GM19438 (cell line): Measurements from ENCODE around the gene EEF2.
"Not testable (repeated sequence)": the region's sequence is repeated elsewhere in the genome, so short reads cannot be mapped to it uniquely, and the experiment has no call there.

Experiments
- ATAC-seq: cut with Tn5 transposase; IDR thresholded peaks from one replicate; pipeline ENCODE4 v1.9.1; 2021; ENCODE audit warnings: low read depth; ENCODE audit not compliant: unreplicated experiment

EEF2 gene

GRCh38 chr19:3950871-3951861, 34.1 kb downstream of the EEF2 start:
- no peak for ATAC-seq

DNA sequence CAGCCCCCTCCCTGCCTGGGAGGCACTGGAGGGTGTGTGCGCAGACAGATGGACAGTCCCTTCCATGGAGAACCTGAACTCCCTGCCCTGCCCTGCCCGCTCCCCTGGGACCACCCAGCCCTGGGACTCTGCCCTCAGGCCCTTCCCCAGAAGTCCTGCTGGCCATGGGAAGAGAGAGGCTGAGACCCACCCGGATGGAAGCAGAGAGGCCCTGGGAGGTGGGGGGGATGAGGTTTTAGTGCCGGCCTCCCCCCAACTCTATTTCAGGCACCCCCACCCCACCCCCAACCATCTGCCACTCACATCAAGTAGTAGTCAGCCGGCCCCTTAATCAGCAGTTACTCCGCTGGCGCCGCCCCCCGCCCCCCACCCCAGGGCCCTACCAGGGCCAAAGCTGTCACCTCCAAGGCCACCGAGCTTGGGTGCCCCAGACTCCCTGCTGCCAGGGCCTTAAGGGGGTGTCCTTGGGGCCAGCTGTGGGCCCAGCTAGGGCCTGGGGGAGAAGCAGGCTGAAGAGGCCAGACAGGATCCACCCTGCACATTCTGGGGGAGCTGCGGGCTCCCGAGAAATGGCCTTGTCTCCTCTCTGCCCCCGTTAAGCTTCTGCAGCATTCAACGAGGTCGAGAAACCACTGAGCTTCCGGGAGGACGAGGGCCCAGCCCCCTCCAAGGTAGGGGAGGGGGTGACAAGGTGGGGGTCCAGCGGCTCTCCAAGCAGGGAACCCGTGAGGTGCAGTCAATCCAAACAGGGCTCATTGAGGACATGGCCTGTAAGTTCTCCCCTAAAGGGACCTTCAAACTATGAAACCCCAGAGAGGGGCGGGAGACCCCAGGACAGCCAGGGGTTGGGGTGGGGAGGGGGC, 35.0 kb downstream of the EEF2 start:
- ATAC-seq: no peak

- ATAC-seq: no peak
Measured at GRCh38 chr19:3949294-3949693, 36.0 kb downstream of the EEF2 start.

DNA sequence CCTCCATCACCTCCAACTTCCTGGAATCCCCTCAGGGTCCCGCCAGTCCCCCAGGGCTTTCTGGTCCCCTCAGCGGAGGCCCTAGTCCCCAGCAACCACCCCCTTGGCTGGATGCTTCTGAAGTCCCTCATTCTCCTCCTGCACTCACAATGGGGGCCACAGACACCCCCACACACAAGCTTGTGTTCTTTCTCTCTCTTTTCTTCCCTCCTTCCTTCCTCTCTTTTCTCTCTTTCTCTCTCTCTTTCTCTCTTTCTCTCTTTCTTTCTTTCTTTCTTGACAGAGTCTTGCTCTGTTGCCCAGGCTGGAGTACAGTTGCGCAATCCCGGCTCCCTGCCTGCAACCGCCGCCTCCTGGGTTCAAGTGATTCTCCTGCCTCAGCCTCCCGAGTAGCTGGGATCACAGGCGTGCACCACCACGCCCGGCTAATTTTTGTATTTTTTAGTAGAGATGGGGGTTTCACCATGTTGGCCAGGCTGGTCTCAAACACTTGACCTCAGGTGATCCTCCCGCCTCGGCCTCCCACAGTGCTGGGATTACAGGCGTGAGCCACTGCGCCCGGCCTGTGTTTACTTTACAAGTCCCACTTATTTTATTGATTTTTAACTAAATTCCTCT, 37.8 kb downstream of the EEF2 start:
- not testable (repeated sequence) for ATAC-seq

GRCh38 chr19:3945838-3946237, 39.4 kb downstream of the EEF2 start:
- no peak for ATAC-seq

DNA sequence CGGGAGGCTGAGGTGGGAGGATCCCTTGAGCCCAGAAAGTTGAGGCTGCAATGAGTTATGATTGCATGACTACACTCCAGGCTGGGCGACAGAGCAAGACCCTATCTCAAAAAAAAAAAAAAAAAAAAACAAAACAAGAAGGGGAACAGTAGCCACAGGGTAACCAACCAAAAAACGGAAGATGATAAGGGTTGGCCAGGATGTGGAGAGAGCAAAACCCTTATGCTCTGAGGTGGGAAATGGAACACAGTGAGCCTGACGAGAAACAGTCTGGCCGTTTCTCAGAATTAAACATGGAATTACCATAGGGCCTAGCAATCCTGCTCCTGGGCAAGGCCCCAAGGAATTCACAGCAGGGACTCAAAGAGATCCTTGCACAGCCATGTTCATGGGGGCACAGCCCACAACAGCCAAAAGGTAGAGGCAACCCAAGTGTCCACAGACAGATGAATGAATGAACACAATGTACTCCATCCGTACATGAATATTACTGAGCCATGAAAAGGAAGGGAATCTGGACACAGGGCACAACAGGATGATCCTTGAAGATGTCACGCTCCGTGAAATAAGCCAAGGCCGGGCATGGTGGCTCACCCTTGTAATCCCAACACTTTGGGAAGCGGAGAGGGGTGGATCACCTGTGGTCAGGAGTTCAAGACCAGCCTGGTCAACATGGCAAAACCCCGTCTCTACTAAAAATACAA, 41.1 kb downstream of the EEF2 start:
- no peak for ATAC-seq

DNA sequence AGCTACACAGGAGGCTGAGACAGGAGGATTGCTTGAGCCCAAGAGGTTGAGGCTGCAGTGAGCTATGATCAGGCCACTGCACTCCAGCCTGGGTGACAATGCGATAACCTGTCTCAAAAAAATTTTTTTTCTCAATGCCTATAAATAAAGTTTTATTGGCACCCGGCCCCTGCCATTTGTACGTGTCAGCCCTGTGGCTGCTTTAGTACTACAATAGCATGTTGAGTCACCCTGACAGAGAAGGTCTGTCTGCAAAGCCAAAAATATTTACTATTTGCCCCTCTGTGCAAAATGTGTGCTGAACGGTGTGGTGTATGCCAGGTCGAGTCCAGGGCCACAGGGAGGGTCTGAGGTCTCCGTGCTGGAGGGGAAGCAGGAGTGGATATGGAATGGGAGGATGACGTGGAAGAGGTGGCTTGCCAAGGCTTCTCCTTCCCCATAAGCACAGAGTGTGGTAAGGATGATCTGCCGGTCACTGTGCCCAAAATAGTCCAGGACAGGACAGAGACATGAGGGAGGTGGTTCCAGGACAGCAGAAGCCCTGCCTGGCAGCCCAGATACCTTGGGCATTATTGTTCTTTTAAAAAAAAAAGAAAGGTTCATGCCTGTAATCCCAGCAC, 42.4 kb downstream of the EEF2 start:
- ATAC-seq: no peak

DNA sequence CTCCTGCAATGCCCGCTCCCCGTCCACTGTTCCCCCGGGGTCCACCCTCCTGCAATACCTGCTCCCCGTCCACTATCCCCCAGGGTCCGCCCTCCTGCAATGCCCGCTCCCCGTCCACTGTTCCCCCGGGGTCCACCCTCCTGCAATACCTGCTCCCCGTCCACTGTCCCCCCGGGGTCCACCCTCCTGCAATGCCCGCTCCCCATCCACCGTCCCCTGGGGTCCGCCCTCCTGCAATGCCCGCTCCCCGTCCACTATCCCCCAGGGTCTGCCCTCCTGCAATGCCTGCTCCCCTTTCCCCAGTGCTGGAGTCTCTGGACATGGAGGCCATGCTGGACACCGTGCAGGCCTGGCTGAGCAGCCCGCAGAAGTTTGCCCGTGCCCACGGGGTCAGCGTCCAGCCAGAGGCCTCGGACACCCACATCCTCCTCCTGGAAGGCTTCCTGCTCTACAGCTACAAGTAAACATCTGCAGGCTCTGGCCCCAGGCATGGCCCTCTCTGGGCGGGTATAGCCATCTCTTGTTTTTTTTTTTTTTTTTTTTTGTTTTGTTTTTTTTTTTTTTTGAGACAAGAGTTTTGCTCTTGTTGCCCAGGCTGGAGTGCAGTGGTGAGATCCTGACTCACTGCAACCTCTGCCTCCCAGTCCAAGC, 46.8 kb downstream of the EEF2 start:
- not testable (repeated sequence) for ATAC-seq

DNA sequence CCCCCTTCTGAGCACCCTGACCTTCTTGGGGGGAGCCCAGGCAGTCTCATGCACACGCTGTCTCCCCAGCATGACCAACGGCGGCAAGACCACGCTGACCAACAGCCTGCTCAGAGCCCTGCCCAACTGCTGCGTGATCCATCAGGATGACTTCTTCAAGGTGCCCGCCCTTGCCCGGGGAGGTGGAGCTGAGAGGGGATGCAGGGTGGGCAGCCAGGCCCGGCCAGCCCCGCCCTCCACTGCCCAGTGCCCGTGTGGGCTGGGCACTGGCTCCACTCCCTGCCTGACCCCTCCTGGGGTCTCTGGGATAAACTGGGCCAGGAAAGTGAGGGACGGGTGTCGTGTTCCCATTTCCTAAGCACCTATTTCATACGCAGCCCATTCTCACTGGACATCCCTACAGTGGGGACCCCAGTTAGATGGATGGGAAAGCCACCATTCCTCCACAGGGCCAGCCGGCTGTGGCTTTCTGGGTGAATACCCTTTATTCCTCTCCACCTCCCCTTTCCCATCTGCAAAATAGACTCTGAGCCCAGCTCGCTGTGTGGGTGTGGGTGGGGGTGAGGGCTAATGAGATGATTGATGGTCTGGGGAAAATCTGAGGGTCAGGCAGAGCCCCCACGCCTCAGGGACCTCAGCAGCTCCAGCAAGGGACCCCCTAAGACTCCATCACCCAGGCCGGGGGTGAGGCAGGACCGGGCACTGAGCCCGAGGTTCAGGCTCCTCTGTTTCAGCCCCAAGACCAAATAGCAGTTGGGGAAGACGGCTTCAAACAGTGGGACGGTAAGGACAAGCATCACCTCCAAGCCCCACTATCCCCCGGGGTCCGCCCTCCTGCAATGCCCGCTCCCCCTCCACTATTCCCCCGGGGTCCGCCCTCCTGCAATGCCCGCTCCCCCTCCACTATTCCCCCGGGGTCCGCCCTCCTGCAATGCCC, 48.5 kb downstream of the EEF2 start:
- no peak for ATAC-seq

GRCh38 chr19:3932931-3933810, 52.1 kb downstream of the EEF2 start, which contains the start of gene NMRK2:
NMRK2 (plus strand) TSS chr19:3933069; CDS start chr19:3933672, 603 bp downstream.
- no peak for ATAC-seq

- ATAC-seq: no peak
Measured at GRCh38 chr19:3931041-3931440, 54.2 kb downstream of the EEF2 start.
